Fibroblast of skin of right biceps (primary cell): ENCODE results near the gene ELP1.
A peak's percentile ranks its signal among the peaks of the same experiment; 100 is the strongest.
"Not testable (repeated sequence)": the region's sequence is repeated elsewhere in the genome, so short reads cannot be mapped to it uniquely, and the experiment has no call there.

ENCODE experiments used
- DNase-seq: peaks from one replicate; pipeline ENCODE4 v3.0.0-alpha.2; 2013

Gene ELP1

DNA sequence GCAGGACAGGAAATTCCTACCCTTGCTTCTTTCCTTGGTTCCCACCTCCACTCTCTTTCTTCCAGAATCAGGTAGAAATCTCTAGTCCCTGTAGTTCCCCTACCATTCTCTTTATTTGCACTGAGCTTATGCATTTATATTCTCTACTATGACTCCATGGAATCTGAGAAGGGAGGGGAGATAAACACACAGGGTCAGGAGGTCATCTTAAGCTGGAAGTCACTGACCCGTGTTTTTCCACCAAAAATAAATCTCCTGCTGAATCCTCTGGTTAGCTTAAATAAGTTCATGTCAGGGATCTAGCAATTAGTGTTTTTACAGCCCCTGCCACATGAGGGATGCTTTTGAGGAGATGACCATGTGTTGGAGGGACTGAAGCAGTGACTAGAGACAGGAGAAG, 81.8 kb downstream of the ELP1 start:
- DNase-seq, result no peak

DNA sequence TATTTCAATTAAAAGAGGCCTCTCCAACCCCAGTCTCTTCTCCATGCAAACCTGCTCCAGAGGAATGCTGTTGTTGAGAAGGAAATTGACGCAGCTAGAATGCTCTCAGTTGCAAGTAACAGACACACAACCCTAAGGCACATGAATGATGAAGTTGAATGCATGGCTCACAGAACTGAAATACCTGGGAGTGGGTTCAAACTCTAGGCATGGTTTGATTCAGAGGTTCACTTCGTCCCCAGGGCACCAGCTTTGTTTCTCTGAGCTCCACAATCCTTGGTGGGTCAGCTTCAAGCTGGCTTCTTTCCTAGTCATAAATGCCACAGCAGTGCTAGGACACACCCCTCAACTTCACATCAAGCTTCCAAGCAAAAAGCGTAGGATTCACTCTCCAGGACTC, 82.8 kb downstream of the ELP1 start:
- DNase-seq, result no peak

DNA sequence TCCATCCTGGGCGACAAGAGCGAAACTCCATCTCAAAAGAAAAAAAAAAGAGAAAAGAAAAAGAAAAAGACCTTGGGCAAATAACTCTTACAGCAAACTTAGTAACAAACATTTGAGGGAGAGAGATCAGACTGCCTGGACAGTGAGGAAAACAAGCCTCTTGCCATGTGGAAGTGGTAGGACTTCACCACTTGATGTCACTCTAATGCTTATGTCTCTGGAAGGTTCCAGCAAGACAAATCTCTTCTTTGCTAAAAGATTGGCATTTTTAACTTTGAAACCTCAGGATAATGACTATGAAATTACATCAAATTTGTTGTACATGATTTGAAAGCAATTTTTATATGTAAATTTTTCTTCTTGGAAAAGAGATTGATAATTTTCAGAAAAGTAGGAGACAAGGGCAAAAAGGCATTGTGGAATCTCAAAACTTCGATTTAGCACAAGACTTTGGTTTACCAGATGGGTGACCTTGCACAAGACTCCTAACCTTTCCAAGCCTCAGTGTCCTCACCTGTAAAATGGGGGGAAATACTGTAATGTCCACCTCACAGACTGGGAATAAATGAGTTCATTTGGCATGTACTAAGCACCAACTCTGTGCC, 83.5 kb downstream of the ELP1 start:
- no peak for DNase-seq

GRCh38 chr9:108848296-108848695, 85.6 kb downstream of the ELP1 start:
- DNase-seq, result not testable (repeated sequence)

GRCh38 chr9:108845947-108846346, 88.0 kb downstream of the ELP1 start:
- DNase-seq, result no peak

DNA sequence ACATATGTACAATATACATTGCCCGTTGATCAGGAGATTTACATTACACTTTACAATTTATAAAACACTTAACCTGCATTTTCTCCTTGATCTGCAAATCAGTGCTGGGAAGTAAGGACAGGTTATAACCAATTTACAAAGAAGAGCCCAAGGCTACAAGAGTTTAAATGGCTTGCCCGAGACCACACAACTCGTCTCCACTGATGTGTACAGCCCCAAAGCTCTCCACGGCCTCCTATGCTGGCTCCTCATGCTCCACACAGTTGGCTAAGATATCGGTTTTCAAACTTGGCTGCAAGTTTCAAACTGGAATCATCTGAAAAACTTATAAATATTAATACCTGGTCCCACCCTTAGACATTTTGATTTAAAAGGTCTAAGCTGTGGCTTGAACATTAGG, 88.4 kb downstream of the ELP1 start:
- no peak for DNase-seq

- no peak for DNase-seq
Measured at GRCh38 chr9:108844856-108845255, 89.1 kb downstream of the ELP1 start.

- DNase-seq, result no peak
Measured at GRCh38 chr9:108844391-108844790, 89.5 kb downstream of the ELP1 start.

DNA sequence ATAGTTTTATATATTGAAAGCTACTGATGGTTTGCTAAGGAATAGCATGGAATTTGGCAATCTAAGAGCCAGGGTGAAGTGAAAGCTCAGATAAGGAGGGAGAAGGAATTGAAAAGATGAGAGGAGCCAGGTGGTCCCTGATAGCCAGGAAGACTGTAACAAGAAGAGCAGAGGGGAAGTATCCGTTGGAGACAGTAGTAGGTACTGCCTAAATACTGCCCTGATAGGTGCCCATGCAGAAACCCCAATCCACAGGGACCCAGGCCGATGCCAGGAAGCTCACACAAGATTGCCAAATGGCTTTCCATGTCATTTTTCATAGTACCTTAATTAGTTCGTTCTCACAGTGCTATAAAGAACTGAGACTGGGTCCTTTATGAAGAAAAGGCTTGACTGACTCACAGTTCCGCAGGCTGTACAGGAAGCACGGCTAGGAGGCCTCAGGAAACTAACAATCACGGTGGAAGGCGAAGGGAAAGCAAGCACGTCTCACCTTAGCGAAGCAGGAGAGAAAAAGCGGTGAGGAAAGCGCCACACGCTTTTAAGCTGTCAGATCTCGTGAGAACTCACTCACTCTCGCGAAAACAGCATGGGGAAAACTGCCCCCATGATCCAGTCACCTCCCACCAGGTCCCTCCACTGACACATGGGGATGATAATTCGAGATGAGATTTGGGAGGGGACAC, 91.2 kb downstream of the ELP1 start:
- DNase-seq, result no peak

DNA sequence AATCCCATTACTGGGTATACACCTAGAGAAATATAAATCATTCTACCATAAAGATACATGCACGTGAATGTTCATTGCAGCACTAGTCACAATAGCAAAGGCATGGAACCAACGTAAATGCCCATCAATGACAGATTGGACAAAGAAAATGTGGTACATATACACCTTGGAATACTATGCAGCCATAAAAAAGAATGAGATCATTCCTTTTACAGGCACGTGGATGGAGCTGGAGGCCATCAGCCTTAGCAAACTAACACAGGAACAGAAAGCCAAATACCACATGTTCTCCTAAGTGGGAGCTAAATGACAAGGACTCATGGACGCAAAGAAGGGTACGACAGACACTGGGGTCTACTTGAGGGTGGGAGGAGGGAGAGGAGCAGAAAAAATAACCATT, 94.4 kb downstream of the ELP1 start:
- DNase-seq, result not testable (repeated sequence)

- DNase-seq, result peak; percentile 93
Measured at GRCh38 chr9:108838017-108838416, 95.9 kb downstream of the ELP1 start.

- peak; percentile 44 for DNase-seq
Measured at GRCh38 chr9:108837530-108837929, 96.4 kb downstream of the ELP1 start.

- DNase-seq, result peak; percentile 52
Measured at GRCh38 chr9:108836781-108837180, 97.1 kb downstream of the ELP1 start.

- DNase-seq, result no peak
Measured at GRCh38 chr9:108836319-108836718, 97.6 kb downstream of the ELP1 start.

DNA sequence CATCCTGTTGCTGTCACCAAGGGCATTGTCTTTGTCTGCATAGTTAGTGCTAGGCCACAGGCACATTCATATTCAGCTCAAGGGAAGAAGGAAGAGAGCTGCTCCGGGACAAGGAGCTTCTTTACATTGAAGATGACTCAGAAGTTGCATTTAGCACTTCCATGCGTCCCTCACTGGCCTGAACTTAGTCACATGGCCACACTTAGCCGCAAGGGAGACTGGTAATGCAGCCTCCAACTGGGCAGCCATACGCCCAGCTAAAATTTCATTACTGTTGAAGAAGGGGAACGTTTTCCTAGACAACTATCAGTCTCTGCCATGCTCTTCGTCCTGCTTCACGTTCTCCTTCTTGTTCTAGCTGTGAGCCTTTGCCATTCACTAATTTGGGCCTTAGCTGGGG, 98.1 kb downstream of the ELP1 start:
- DNase-seq, result peak; percentile 51

GRCh38 chr9:108834959-108835665, 98.8 kb downstream of the ELP1 start:
- peak; percentile 28 for DNase-seq

DNA sequence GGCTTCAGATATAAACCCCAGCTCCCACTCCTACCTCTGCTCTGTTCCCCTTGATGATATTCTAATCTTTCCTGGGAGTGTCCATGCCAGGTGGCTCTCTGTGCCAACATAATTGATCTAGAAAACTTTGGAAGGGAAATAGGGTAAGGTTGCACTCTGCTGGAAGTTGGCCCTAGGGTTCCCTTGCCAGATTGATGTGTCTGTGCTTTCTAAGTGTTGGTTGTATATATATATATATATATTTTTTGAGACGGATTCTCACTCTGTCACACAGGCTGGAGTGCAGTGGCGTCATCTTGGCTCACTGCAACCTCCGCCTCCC, 101.8 kb downstream of the ELP1 start:
- no peak for DNase-seq

DNA sequence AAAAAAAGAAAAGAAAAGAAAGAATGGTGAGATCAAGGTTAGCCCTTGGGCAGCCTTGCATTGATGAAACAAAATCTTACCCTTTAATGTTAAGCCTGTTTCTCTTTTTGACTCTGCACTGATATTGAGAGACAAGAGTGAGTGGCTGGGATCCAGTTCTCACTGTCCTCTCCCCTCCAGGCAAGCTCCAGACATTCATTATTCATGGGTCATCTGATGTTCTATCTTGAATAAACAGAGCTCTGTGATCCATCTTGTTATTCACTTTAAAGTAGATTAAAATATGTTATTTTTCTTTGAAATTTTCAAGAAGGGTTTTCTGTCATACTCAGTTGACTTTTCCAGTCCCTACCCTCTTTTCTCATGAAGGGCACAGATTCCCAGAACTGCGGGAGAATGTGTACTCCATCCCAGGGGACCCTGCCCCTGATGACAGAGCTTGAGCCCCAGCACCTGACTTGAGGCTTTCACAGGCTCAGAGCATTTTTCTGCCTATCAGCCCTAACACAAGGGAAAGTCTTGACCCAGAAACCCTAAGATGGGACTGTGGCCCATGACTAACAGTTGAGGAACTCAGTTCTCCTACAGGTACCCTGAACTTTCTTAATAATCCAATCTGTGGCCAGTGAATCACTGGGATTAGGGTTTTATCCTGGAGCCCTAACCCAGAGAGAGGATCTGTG, 102.3 kb downstream of the ELP1 start:
- DNase-seq, result peak; percentile 16

- DNase-seq, result peak; percentile 27
Measured at GRCh38 chr9:108830272-108830671, 103.7 kb downstream of the ELP1 start.

DNA sequence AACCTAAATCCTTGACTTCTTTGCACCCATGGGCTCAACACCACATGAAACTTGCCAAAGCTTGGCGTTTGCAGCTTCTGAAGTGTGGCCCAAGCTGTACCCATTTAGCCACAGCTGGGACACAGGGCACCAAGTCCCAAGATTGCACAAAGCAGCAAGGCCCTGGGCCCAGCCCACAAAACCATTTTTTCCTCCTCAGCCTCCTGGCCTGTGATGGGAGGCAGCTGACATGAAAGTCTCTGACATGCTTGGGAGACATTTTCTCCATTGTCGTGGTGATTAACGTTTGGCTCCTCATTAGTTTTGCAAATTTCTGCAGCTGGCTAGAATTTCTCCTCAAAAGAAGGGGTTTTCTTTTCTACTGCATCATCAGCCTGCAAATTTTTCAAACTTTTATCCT, 110.1 kb downstream of the ELP1 start:
- no peak for DNase-seq
